Breast epithelium (tissue), 4 donors: ENCODE measurements around the gene PCDHGA4. TPM values are rescaled to one million over a fixed set of nuclear protein-coding genes. Genes with fewer than 3 reads are reported as not detected.

ENCODE experiments used
- DNase-seq, 2 donors: peaks; one replicate each; pipeline ENCODE4 v3.0.0-alpha.2; 2019; ENCODE audit warnings: low spot score in 2 of 2
- H3K27ac ChIP-seq, 2 donors: fragments of 200-600 bp; sonication (generic) in 1 of 2; one replicate each; pipeline ENCODE4 v1.5.1; 2016 to 2019; ENCODE audit warnings: mild to moderate bottlenecking in 1 of 2
- H3K27me3 ChIP-seq, 2 donors: fragments of 200-600 bp; sonication (generic) in 1 of 2; one replicate each; pipeline versions ENCODE4 v1.5.1 to v1.6.0; 2017 to 2019; ENCODE audit warnings: control low read depth in 1 of 2, mild to moderate bottlenecking in 1 of 2
- H3K36me3 ChIP-seq: fragments of 200-600 bp; one replicate; pipeline ENCODE4 v1.5.1; 2019
- H3K4me1 ChIP-seq, 2 donors: fragments of 200-600 bp; sonication (generic); one replicate each; pipeline ENCODE4 v1.5.1; 2016 to 2019; ENCODE audit warnings: control low read depth in 1 of 2
- H3K4me3 ChIP-seq, 3 donors: fragments of 200-600 bp; sonication (generic); 1 replicate in 2 of 3; 2 replicates in 1 of 3; pipeline ENCODE4 v1.5.1; 2016 to 2019; ENCODE audit warnings: mild to moderate bottlenecking in 3 of 3, moderate library complexity in 2 of 3
- H3K9me3 ChIP-seq, 2 donors: fragments of 200-600 bp; sonication (generic) in 1 of 2; one replicate each; pipeline ENCODE4 v1.5.1; 2016 to 2019; ENCODE audit warnings: control low read depth in 1 of 2
- CTCF ChIP-seq, 3 donors: fragments of 450-650 bp; IDR thresholded peaks; one replicate each; pipeline ENCODE4 v1.5.1; 2016 to 2017; ENCODE audit warnings: antibody characterized with exemption in 3 of 3, mild to moderate bottlenecking in 3 of 3, moderate library complexity in 3 of 3
- POLR2A ChIP-seq: fragments of 450-650 bp; IDR thresholded peaks from one replicate; pipeline ENCODE4 v1.6.1; 2016; ENCODE audit warnings: antibody characterized with exemption, mild to moderate bottlenecking, moderate library complexity
- POLR2AphosphoS5 ChIP-seq, 3 donors: sonication (generic); formaldehyde crosslinking; IDR thresholded peaks; one replicate each; pipeline ENCODE4 v1.6.1; 2017; ENCODE audit warnings: antibody characterized with exemption in 3 of 3
- intact Hi-C: fragments of 100-400 bp; cut with DNase I; formaldehyde crosslinking; loops from one replicate; pipeline ENCODE4 v1.15.1; 2023; ENCODE audit warnings: low total_unique reads
- total RNA-seq, 3 donors: library from RNA; depleted of rRNA; stranded (reverse); fragments of >200 nt; gene quantifications; one replicate each; pipeline ENCODE4 v1.1.0, GENCODE V29; 2016

Gene PCDHGA4
- total RNA-seq, 3 donors from 2014 or later: 5.3 to 12.1 (median 6.4) TPM

DNA sequence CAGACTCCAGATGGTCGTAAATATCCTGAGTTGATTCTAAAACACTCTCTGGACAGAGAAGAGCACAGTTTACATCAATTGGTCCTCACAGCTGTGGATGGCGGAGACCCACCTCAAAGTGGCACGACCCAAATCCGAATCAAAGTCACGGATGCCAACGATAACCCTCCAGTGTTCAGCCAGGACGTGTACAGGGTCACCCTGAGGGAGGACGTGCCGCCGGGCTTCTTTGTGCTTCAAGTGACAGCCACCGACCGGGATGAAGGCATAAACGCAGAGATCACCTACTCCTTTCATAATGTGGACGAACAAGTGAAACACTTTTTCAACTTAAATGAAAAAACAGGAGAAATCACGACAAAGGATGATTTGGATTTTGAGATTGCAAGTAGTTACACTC is 5.9 kb downstream of the PCDHGA4 start:
- peaks cover 82 to 98% of the 10 kb centered on the region in 2 donors for H3K9me3 ChIP-seq
- no peaks in the 10 kb centered on the region for H3K4me1 ChIP-seq
- H3K27ac ChIP-seq: no peak overlapping the region
- intact Hi-C loops: no loop called here
- peak overlapping the region in 2 of 3 donors; percentile 24 to 37 for H3K4me3 ChIP-seq
- TF ChIP-seq CTCF (IDR thresholded peaks at IDR 0.05) (no peak), POLR2AphosphoS5 (IDR thresholded peaks at IDR 0.05) (no peak), POLR2A (no peak)
- H3K27me3 ChIP-seq: no peaks in the 10 kb centered on the region
- DNase-seq: no peak
- H3K36me3 ChIP-seq: no peaks in the 10 kb centered on the region

DNA sequence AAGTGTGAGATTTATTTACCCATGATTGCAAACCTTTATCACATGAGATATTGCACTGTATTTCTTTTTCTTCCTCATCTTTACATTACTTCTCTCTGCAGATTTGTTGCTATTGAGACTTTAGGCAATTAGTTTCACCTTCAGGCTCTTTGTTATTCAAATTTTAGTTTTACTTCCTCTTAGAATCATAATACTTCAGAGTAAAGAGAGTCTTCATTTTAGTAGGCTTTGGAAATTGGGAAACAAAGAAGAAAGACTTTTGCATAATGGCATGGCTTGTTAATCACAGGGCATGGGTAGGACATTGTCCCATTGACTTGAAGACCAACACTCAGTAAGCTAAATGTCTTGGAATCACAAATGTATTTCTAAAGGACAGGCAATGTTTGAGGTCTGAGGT is 7.9 kb downstream of the PCDHGA4 start:
- DNase-seq: no peak
- TF ChIP-seq CTCF (IDR thresholded peaks at IDR 0.05) (no peak), POLR2AphosphoS5 (IDR thresholded peaks at IDR 0.05) (no peak), POLR2A (no peak)
- no peaks in the 10 kb centered on the region for H3K4me1 ChIP-seq
- H3K9me3 ChIP-seq: peaks cover 83 to 98% of the 10 kb centered on the region in 2 donors
- no peak overlapping the region for H3K27ac ChIP-seq
- no peaks in the 10 kb centered on the region for H3K27me3 ChIP-seq
- intact Hi-C loops: no loop called here
- H3K4me3 ChIP-seq: no peak overlapping the region
- no peaks in the 10 kb centered on the region for H3K36me3 ChIP-seq

- TF ChIP-seq CTCF (IDR thresholded peaks at IDR 0.05) (peak in 1 of 3 donors; percentile 8), POLR2A (no peak), POLR2AphosphoS5 (IDR thresholded peaks at IDR 0.05) (no peak)
- intact Hi-C loops: no loop called here
- Histone ChIP-seq H3K27me3 (no peaks in the 10 kb centered on the region), H3K27ac (no peak within 1 kb of the TSS), H3K36me3 (no peaks in the 10 kb centered on the region), H3K4me3 (peak within 1 kb of the TSS in 2 of 3 donors; percentile 31 to 51), H3K4me1 (no peaks in the 10 kb centered on the region), H3K9me3 (peaks cover 86 to 98% of the 10 kb centered on the region in 2 donors)
- DNase-seq: no peak
Measured at GRCh38 chr5:141363952-141364660, 9.3 kb downstream of the PCDHGA4 start, which contains the start of gene PCDHGA5. Gene PCDHGA5, plus strand, starts transcription at chr5:141364162. Its CDS starts 169 bp downstream, at chr5:141364331.

- peak overlapping the region in 1 of 3 donors; percentile 38 for H3K4me3 ChIP-seq
- no peaks in the 10 kb centered on the region for H3K27me3 ChIP-seq
- no peak for DNase-seq
- no peaks in the 10 kb centered on the region for H3K36me3 ChIP-seq
- no peak for TF ChIP-seq POLR2A
- TF ChIP-seq POLR2AphosphoS5 (IDR thresholded peaks at IDR 0.05): no peak
- TF ChIP-seq CTCF (IDR thresholded peaks at IDR 0.05): no peak
- intact Hi-C loops: no loop called here
- H3K9me3 ChIP-seq: peaks cover 81 to 98% of the 10 kb centered on the region in 2 donors
- no peaks in the 10 kb centered on the region for H3K4me1 ChIP-seq
- H3K27ac ChIP-seq: no peak overlapping the region
Measured at GRCh38 chr5:141366016-141366896, 11.4 kb downstream of the PCDHGA4 start.
